Endothelial cell of umbilical vein (primary cell): ENCODE data around the gene ZC3HAV1L.

Source experiments
- CTCF ChIP-seq, 2 donors: IDR thresholded peaks; 1 replicate in 1 of 2; 2 replicates in 1 of 2; pipeline ENCODE4 v1.5.1; 2011; ENCODE audit warnings: low read length in 2 of 2, mild to moderate bottlenecking in 2 of 2, moderate library complexity in 2 of 2, control low read depth in 1 of 2, inconsistent platforms in 1 of 2, low read depth in 1 of 2; ENCODE audit not compliant: insufficient read depth in 1 of 2; ENCODE audit errors: extremely low read depth in 1 of 2
- EZH2 ChIP-seq: IDR thresholded peaks from 2 replicates; pipeline ENCODE4 v1.6.1; 2012; ENCODE audit warnings: borderline replicate concordance, low read depth, mild to moderate bottlenecking, moderate library complexity, low read length, inconsistent platforms; ENCODE audit not compliant: severe bottlenecking
- FOS ChIP-seq: IDR thresholded peaks from 2 replicates; pipeline ENCODE4 v1.6.1; 2011; ENCODE audit warnings: mild to moderate bottlenecking, low read length, moderate library complexity, borderline replicate concordance; ENCODE audit not compliant: insufficient read depth
- GATA2 ChIP-seq: IDR thresholded peaks from 2 replicates; pipeline ENCODE4 v1.7.0; 2011; ENCODE audit warnings: low read depth, mild to moderate bottlenecking, moderate library complexity, mixed read lengths, low read length; ENCODE audit not compliant: insufficient read length, insufficient read depth
- JUN ChIP-seq: IDR thresholded peaks from 2 replicates; pipeline ENCODE4 v1.6.1; 2011; ENCODE audit warnings: borderline replicate concordance, low read depth; ENCODE audit not compliant: insufficient read length, insufficient read depth
- MYC ChIP-seq: IDR thresholded peaks from one replicate; pipeline ENCODE4 v1.6.1; 2011; ENCODE audit warnings: mild to moderate bottlenecking, low read depth, low read length
- POLR2A ChIP-seq: IDR thresholded peaks from 2 replicates; pipeline ENCODE4 v1.6.1; 2012; ENCODE audit warnings: low read depth, mild to moderate bottlenecking, control low read depth, low read length
- POLR2AphosphoS5 ChIP-seq: IDR thresholded peaks from 2 replicates; pipeline ENCODE4 v1.6.1; 2012; ENCODE audit warnings: low read depth, mild to moderate bottlenecking, control low read depth, low read length, moderate library complexity; ENCODE audit not compliant: insufficient read depth
- TF ChIP-seq, protein P1 (sequence below): IDR thresholded peaks from 2 replicates; pipeline ENCODE4 v1.6.1; 2011; ENCODE audit not compliant: insufficient read depth, insufficient read length

- TF ChIP-seq CTCF (IDR thresholded peaks at IDR 0.05; ENCODE audit: extremely low read depth in 1 of 2, insufficient read depth in 1 of 2, low read depth in 1 of 2, low read length in 2 of 2) (no peak), EZH2 (no peak), POLR2A (peak; percentile 92), MYC (no peak), JUN (no peak), GATA2 (no peak), POLR2AphosphoS5 (peak; percentile 93), FOS (no peak)
- TF ChIP-seq, protein P1, sequence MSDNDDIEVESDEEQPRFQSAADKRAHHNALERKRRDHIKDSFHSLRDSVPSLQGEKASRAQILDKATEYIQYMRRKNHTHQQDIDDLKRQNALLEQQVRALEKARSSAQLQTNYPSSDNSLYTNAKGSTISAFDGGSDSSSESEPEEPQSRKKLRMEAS: peak; percentile 39
Measured at GRCh38 chr7:139035586-139036353, at the start of gene ZC3HAV1L.
